ENCODE measurements around the gene ASB3.

DNA sequence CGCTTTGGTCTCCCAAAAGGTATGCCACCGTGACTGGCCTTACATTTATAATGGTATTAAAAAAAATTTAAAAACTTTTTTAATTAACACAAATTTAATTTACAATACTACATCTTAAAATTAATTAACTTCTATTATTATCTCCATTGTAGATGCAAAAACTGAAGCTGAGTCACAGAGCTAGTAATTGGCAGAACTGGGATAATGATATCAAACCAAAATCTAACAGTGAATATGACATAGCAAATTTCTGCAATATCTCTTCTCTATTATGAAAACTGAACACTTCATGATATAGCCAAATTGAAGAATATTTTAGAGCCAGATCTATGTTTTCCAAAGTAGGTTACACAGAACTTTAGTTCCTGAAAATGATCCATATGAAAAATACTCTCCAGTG, 85.5 kb downstream of the ASB3 start:
- no peak for TF ChIP-seq POLR2A (IDR thresholded peaks at IDR 0.05)
- TF ChIP-seq, protein P1, sequence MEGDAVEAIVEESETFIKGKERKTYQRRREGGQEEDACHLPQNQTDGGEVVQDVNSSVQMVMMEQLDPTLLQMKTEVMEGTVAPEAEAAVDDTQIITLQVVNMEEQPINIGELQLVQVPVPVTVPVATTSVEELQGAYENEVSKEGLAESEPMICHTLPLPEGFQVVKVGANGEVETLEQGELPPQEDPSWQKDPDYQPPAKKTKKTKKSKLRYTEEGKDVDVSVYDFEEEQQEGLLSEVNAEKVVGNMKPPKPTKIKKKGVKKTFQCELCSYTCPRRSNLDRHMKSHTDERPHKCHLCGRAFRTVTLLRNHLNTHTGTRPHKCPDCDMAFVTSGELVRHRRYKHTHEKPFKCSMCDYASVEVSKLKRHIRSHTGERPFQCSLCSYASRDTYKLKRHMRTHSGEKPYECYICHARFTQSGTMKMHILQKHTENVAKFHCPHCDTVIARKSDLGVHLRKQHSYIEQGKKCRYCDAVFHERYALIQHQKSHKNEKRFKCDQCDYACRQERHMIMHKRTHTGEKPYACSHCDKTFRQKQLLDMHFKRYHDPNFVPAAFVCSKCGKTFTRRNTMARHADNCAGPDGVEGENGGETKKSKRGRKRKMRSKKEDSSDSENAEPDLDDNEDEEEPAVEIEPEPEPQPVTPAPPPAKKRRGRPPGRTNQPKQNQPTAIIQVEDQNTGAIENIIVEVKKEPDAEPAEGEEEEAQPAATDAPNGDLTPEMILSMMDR (IDR thresholded peaks at IDR 0.05) = no peak
- TF ChIP-seq POLR2AphosphoS5 (IDR thresholded peaks at IDR 0.05) = no peak
- TF ChIP-seq EP300 (IDR thresholded peaks at IDR 0.05) = no peak

All from stomach (tissue), 4 donors.